HG02798 (cell line): ENCODE results near the gene FAM193A.
"Not testable (repeated sequence)": the region's sequence is repeated elsewhere in the genome, so short reads cannot be mapped to it uniquely, and the experiment has no call there.

Source experiments
- ATAC-seq: cut with Tn5 transposase; IDR thresholded peaks from one replicate; pipeline ENCODE4 v1.9.1; 2021; ENCODE audit warnings: mild to moderate bottlenecking; ENCODE audit not compliant: unreplicated experiment, poor library complexity

The FAM193A gene

DNA sequence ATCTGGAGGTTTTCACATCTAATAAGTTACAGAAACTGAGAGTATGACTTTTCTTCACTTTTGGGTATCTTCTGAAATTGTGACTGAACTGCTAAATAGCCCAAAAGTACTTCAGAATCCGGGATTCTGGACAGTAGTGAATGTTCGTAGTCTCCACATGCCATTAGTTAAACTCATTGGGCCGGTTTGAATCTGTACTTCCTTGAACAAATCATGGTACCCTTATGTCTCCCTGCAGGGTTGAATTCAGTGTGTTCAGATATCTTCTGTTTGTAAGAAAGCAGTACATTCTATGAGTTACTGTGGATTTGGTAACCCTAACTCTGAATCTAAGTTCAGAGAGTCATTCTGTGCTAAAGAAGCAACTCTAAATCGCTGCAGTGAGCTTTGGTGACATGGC lies 33.6 kb downstream of the FAM193A start:
- ATAC-seq, result no peak

DNA sequence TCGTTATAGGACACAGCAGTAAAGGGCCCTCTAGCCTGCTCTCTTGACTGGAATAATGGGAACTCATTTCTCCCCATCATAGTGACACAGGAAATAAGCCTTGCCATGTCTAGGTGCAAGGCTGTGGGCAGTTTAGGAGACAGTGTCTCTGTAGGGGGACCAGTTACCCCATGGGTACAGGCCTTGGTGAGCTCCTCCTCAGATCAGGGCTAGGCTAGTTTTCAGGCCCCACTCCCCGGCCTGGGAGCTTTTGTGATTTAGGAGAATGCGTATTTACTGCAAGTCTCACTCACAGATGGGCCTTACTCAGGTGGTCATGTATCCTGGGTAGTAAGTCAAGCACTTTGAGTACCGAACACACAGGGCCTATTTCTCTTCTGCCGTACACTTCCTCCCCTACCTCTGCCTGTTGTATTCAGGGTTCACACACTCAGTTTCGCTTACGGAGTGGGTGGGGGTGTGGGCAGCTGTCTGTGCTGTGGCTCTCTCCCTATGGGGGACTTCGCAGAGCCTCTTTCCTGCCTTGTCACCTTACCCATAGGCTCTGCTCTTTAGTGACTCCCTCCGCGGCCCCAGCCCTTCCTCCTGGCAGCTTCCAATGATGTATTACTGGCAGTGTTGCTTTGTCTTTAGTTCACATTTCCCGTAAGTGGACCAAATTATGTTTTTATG lies 34.2 kb downstream of the FAM193A start:
- ATAC-seq, result peak; percentile 91

DNA sequence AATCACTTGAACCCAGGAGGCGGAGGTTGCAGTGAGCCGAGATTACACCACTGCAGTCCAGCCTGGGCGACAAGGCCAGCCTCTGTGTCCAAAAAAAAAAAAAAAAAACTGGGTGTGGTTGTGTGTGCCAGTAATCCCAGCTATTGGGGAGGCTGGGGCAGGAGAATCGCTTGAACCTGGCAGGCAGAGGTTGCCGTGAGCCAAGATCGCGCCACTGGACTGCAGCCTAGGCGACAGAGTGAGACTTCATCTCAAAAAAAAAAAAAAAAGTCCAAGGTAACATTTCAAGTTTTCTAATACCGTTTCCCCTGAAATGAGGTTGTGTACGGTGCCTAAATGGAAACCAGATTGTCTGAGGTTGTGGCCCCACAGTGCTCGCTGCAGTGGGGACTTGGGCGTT lies 35.6 kb downstream of the FAM193A start:
- ATAC-seq, result no peak

DNA sequence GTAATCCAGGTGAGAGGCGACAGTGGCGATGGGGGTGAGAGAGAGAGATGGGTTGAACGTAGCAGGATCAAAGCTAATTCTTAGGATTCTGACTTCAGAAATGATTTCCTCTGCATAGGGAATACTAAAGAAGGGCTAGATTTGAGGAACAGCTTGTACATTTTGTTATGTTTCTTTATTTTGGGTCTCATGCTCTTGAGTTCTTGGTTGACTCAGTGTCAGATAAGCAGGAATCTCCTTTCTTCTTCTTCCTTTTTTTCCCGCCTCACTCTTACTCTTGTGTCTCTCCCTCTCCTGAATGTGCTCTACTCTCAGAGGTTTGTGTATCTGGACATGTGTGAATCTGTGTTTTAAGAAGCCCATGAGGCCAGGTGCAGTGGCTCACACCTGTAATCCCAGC lies 36.4 kb downstream of the FAM193A start:
- no peak for ATAC-seq

DNA sequence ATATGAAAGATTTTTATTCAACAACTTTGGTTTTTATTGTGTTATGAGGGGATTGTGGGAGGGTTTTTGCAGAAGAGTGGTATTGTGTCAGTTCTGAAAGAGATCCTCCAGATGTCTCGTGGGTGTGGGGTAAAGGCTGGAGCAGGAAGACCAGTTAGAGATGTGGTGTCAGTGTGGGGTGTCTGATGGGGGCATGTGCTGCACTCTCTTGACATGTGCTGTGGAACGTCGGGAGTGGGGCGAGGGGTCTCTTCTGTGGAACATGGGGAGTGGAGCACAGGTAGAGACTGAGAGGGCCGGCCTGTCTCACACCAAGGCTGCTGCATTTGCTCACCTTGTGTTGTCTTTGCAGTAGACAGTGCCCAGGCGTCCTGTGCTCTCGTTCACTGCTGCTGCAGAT lies 37.6 kb downstream of the FAM193A start:
- ATAC-seq, result no peak

DNA sequence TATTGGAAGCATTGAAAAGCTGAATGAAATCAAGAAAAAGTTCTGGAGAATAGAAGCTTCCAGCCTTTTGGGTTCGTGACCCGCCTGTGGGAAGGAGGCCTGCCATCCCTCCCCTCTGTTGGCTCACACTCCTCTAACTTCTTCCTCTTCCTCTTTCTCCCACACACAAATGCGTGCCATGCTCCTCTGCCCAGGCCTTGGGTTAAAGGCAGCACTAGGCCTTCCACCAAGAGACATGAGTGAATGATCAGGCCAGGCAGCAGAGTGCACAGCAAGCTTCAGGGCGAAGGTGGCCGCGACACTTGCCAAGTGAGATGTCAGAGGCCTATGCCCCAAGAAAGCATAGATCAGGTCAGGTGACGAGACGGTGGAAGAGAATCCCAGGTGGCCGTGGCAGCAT lies 38.4 kb downstream of the FAM193A start:
- no peak for ATAC-seq

DNA sequence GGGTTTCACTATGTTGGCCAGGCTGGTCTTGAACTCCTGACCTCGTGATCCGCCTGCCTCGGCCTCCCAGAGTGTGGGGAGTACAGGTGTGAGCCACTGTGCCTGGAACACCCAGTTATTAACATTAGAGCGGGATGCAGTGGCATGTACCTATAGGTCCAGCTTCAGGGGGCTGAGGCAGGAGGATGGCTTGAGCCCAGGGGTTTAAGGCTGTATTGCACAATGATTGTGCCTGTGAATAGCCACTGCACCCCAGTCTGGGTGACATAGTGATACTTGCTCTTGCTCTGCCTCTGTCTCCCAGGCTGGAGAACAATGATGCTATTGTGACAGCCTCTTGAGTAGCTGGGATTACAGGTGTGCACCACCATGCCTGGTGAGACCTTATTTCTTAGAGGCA lies 39.8 kb downstream of the FAM193A start:
- no peak for ATAC-seq

DNA sequence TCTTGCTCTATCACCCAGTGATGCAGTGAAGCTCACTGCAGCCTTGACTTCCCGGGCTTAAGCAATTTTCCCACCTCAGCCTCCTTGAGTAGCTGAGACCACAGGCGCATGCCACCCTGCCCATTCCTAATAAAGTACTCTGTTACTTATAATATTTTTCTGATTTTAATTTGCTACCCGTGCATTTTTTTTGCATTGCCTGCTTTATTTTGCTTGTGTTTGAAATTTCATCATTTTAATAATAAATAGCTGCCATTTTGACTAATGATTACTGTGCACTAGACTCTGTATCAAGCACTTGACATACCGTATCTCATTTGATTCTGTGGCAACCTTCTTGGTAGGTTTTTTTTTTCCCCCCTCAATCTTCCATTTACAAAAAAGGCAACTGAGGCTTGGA lies 41.7 kb downstream of the FAM193A start:
- ATAC-seq, result no peak

DNA sequence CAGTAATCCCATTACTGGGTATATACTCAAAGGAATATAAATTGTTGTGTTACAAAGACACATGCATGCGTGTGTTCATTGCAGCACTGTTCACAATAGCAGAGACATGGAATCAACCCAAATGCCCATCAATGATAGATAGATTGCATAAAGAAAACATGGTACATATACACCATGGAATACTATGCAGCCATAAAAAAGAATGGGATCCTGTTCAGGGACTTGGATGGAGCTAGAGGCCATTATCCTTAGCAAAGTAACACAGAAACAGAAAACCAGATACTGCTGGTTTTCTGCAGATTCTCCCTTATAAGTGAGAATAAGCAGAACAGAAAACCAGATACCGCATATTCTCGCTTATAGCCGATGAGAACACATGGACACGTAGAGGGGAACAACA lies 43.5 kb downstream of the FAM193A start:
- no peak for ATAC-seq

DNA sequence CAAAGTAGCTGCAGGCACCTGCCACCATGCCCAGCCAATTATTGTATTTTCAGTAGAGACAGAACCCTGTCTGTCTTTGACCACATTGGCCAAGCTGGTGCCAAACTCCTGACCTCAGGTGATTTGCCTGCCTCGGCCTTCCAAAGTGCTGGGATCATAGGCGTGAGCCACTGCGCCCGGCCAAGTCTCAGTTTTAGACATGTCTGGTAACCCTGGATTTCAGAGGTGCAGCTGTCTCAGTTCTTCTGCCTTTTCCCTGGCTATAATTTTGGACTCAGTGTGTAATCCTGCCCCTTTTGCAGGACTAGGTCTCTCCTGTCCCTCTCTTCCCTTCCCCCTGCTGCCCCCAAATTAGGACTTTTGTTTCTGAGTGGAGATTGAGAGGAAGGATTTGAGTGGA lies 46.6 kb downstream of the FAM193A start:
- ATAC-seq, result no peak

DNA sequence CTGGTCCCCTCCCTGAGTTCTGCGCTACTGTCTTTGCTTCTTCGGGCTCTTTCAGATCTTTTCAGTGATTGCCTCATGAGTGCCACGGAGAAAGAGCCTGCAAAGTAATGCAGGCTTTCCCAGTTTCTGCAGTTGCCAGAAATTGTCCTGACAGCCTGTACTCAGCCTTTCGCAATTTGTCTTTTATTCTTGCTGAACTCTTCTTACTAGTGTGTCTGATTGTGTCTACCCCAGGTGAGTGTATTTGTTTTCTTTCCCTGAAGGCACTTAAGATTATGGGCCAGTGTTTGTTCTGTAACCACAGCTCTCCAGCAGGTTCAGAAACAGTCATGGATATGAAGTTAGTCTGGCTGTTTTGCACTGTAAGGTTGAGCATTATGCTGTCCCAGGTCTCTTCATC lies 47.1 kb downstream of the FAM193A start:
- no peak for ATAC-seq

DNA sequence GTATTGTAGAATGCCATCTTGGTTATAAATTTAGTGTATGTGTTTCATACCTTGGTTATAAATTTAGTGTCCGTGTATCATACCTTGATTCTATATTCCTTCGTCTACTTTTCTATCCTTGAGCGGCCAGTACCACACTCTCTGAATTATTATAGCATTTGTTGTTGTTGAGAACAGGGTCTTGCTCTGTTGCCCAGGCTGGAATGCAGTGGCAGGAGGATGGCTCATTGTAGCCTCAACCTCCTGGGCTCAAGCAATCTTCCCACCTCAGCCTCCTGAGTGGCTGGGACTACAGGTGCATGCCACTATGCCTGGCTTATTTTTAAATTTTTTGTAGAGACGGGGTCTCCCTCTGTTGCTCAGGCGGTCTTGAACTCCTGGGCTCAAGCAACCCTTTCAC lies 50.1 kb downstream of the FAM193A start:
- no peak for ATAC-seq

DNA sequence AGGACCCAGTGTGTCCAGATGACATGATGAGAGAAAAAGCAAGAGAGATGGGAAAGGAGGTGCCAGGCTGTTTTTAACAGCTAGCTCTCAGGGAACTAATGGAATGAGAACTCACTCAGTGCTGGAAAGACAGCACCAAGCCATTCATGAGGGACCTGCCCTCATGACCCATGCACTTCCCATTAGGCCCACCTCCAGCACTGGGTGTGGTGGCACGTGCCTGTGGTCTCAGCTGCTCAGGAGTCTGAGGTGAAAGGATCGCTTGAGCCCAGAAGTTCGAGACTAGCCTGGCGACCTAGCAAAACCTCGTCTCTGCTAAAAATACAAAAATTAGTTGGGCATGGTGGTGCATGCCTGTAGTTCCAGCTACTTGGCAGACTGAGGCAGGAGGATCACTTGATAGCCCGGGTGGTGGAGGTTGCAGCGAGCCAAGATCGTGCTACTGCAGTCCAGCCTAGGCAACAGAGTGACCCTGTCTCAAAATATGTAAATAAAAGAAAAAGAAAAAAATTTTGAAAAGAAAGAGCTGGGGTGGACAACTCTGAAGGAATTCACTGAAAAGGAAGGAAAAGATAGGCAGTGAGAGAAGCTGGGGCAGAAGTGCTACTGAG lies 50.9 kb downstream of the FAM193A start:
- no peak for ATAC-seq

DNA sequence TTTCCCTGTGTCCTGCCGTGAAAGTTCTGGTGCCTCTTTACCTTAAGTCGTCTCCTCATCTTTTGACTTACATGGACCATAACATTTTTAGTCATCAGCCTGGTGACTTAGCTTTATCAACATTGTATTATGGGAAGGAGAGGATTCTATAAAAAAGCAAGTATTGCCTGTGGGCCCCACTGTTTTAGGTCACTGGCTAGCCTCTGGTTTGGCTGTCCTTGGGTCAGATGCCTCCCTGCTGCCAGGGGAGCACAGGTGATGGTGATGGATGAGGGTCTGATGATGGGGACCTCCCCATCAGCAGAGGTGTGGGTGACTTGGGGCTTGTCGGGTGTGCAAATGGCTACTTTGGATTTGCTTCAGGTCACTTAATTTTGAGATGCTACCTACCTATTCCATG lies 51.8 kb downstream of the FAM193A start:
- ATAC-seq, result no peak

DNA sequence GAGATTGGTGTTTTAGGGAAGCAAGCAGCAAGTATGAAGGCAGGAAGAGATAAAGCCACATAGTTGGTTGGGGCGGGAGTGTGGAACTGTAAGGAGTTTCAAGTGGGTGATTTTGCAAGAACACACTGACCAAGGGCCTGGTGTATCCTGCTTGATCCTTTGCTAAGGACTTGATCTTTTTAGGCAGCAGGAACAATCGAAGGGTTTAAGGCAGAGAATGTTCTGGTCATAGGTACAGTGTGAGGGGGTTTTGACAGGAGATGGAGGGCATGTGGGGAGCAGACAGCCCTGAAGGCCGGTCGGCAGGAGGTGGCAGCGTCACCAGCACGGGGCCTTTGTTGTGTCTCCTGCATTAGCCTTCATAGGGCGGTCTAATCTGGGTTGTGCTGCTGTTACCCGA lies 54.7 kb downstream of the FAM193A start:
- no peak for ATAC-seq

DNA sequence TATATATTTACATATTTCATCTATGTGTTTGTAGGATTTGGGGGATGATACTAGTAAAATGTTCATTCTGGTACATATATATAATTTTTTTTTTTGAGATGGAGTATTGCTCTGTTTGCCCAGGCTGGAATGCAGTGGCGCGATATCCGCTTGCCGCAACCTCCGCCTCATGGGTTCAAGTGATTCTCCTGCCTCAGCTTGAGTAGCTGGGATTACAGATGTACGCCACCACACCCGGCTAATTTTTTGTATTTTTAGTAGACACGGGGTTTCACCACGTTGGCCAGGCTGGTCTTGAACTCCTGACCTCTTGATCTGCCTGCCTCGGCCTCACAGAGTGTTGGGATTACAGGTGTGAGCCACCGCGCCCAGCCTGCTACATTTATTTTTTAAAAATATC lies 55.6 kb downstream of the FAM193A start:
- not testable (repeated sequence) for ATAC-seq

DNA sequence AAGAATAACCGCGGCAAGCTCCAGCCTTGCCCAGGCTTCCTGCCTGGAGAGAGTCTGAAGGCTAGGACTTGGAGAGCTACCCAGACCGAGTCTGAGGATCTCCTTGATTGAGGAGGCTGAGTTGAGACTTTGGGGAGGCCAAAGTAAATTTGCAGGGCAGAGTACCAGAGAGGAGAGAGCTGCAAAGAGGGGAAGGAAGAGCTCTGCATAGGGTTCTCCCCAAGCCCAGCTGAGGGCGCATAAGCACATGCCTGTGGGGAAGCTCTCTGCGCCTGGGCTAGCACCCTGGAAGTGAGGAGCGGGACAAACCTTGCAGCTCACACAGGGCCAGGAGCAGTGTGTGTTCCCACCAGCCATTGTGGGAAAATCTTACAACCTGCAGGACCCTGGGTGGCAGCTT lies 56.1 kb downstream of the FAM193A start:
- ATAC-seq, result no peak

DNA sequence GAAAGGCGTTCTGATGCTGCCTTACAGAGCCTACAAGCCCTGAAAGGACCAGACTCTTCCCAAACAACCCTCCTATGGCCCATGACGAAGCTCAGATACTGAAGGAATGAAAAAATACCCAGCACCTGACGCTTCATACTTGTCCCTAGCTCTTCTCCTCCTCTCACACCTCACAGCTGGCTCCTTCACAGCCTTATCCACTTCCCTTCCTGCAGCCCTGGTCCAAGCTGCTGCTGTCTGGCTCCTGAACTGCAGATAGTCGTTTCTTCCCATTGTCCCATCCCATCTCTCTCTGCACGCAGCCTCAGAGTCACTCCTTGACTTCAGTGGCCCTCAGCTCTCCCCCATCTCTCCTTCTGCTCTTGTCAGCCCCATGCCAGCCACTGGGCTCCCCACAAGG lies 56.6 kb downstream of the FAM193A start:
- no peak for ATAC-seq

DNA sequence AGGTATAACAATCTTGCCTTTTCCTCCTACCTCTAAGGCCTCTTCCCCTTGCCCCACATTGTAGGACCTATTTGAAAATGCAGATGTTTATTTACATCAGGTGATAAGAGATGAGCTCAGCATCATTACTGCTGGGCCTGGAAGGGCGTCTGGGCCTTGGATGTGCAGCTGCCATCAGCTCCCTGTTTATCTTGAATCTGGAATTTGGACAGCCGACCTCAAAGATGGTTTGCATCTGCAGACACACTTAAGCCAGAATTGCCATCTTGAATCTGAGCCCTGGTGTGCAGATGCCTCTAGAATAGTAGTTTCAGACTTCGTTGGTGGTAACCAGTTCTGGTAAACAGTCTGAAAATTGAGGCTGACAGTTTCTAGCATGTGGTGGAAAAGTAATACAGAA lies 59.0 kb downstream of the FAM193A start:
- ATAC-seq, result no peak

DNA sequence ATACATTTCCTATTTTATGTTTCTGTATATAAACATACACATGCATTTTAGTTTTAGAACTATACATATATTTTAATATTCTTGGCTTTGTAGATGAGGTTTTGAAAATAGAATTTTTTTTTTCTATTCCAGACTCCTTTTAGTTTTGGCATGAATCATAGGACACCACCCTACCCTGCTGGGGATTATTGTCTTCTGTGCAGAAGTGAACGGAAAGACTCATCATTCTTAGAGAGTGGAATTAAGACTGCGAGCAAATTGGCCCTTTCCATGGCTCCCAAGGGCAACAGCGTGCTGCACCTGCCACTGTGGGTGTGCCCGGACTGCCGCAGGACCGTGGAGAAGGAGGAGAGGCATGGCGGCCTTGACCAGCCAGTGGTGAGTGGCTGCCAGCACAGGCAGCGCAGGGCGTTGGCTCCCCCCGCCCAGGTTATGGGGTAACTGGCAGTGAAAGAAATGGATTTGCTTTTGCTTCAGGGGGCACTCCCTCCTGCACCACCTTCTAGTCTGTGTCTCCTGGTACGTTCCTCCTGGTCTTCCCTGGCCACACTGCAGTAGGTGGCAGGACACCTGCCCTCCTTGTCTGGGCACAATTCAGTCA lies 59.6 kb downstream of the FAM193A start:
- no peak for ATAC-seq

DNA sequence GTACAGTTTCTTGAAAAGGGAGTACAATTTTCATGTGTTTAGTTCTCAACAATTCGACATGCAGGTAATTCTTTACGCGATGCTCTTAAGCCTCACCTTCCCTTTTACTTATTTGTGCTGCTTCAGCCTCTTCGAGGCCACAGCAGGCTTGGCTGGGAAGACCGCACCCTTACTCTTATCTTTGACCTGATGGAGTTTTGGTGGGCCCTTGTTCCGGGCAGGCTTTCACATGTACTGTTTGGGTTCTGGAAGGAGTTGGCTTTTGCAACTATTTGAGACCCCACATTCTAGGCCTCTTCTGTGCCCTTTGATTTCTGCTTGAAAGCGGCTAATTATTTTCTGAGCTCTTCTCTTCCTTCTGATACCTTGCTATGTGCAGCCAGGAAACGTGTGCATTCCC lies 60.2 kb downstream of the FAM193A start:
- ATAC-seq, result no peak
